ENCODE measurements around the gene PRKCI. TPM values are rescaled to one million over a fixed set of nuclear protein-coding genes. Genes with fewer than 3 reads are reported as not detected.

Gene PRKCI
- total RNA-seq, 2 donors from 2014 or later = 22.5 to 52.9 TPM

- no peak for TF ChIP-seq CTCF (IDR thresholded peaks at IDR 0.05)
- H3K27ac ChIP-seq = no peak overlapping the region
- H3K27me3 ChIP-seq (replicated peaks; ENCODE audit: insufficient read depth) = no peaks in the 10 kb centered on the region
- ATAC-seq (ENCODE audit: insufficient number of reproducible peaks, low FRiP score, low read depth) = no peak
- DNase-seq (ENCODE audit: low spot score) = no peak
- H3K36me3 ChIP-seq = no peaks in the 10 kb centered on the region
- no peaks in the 10 kb centered on the region for H3K4me1 ChIP-seq (ENCODE audit: control insufficient read depth in 1 of 2, low read depth in 2 of 2)
- no peaks in the 10 kb centered on the region for H3K9me3 ChIP-seq
- no peak overlapping the region for H3K4me3 ChIP-seq
Measured at GRCh38 chr3:170344971-170345370, 122.7 kb downstream of the PRKCI start.

- no peak for TF ChIP-seq CTCF (IDR thresholded peaks at IDR 0.05)
- DNase-seq (ENCODE audit: low spot score) (no peak), ATAC-seq (ENCODE audit: insufficient number of reproducible peaks, low FRiP score, low read depth) (no peak)
- Histone ChIP-seq H3K36me3 (no peaks in the 10 kb centered on the region), H3K4me3 (no peak overlapping the region), H3K9me3 (no peaks in the 10 kb centered on the region), H3K4me1 (ENCODE audit: control insufficient read depth in 1 of 2, low read depth in 2 of 2) (no peaks in the 10 kb centered on the region), H3K27me3 (replicated peaks; ENCODE audit: insufficient read depth) (no peaks in the 10 kb centered on the region), H3K27ac (no peak overlapping the region)
Measured at GRCh38 chr3:170346481-170347392, 124.5 kb downstream of the PRKCI start.

- ATAC-seq (ENCODE audit: insufficient number of reproducible peaks, low FRiP score, low read depth) (no peak), DNase-seq (ENCODE audit: low spot score) (no peak)
- no peaks in the 10 kb centered on the region for H3K36me3 ChIP-seq
- H3K27me3 ChIP-seq (replicated peaks; ENCODE audit: insufficient read depth) = no peaks in the 10 kb centered on the region
- no peak for TF ChIP-seq CTCF (IDR thresholded peaks at IDR 0.05)
- no peak overlapping the region for H3K27ac ChIP-seq
- H3K9me3 ChIP-seq = no peaks in the 10 kb centered on the region
- no peak overlapping the region for H3K4me3 ChIP-seq
- H3K4me1 ChIP-seq (ENCODE audit: control insufficient read depth in 1 of 2, low read depth in 2 of 2) = peaks cover 5 to 7% of the 10 kb centered on the region in 2 donors
Measured at GRCh38 chr3:170350515-170351413, 128.5 kb downstream of the PRKCI start.

- TF ChIP-seq CTCF (IDR thresholded peaks at IDR 0.05) = no peak
- Histone ChIP-seq H3K27me3 (replicated peaks; ENCODE audit: insufficient read depth) (no peaks in the 10 kb centered on the region), H3K9me3 (no peaks in the 10 kb centered on the region), H3K4me1 (ENCODE audit: control insufficient read depth in 1 of 2, low read depth in 2 of 2) (peaks cover 8 to 9% of the 10 kb centered on the region in 2 donors), H3K27ac (no peak overlapping the region), H3K4me3 (no peak overlapping the region), H3K36me3 (no peaks in the 10 kb centered on the region)
- ATAC-seq (ENCODE audit: insufficient number of reproducible peaks, low FRiP score, low read depth) = no peak
- no peak for DNase-seq (ENCODE audit: low spot score)
Measured at GRCh38 chr3:170352936-170353335, 130.7 kb downstream of the PRKCI start.

- no peak for ATAC-seq (ENCODE audit: insufficient number of reproducible peaks, low FRiP score, low read depth)
- no peaks in the 10 kb centered on the region for H3K27me3 ChIP-seq (replicated peaks; ENCODE audit: insufficient read depth)
- DNase-seq (ENCODE audit: low spot score) = no peak
Measured at GRCh38 chr3:170353485-170353884, 131.3 kb downstream of the PRKCI start.

More at GRCh38 chr3:170353485-170353884, 131.3 kb downstream of the PRKCI start:
- no peak overlapping the region for H3K27ac ChIP-seq
- H3K4me1 ChIP-seq (ENCODE audit: control insufficient read depth in 1 of 2, low read depth in 2 of 2) = peaks cover 8 to 9% of the 10 kb centered on the region in 2 donors
- no peaks in the 10 kb centered on the region for H3K36me3 ChIP-seq
- H3K9me3 ChIP-seq = no peaks in the 10 kb centered on the region
- H3K4me3 ChIP-seq = no peak overlapping the region
- no peak for TF ChIP-seq CTCF (IDR thresholded peaks at IDR 0.05)

Data from thoracic aorta (tissue), 2 donors.